ENCODE data around the gene NT5C1B. TPM values are rescaled to one million over a fixed set of nuclear protein-coding genes. Genes with fewer than 3 reads are reported as not detected.

NT5C1B gene
- polyA plus RNA-seq, 1 donor = 0.75 TPM

DNA sequence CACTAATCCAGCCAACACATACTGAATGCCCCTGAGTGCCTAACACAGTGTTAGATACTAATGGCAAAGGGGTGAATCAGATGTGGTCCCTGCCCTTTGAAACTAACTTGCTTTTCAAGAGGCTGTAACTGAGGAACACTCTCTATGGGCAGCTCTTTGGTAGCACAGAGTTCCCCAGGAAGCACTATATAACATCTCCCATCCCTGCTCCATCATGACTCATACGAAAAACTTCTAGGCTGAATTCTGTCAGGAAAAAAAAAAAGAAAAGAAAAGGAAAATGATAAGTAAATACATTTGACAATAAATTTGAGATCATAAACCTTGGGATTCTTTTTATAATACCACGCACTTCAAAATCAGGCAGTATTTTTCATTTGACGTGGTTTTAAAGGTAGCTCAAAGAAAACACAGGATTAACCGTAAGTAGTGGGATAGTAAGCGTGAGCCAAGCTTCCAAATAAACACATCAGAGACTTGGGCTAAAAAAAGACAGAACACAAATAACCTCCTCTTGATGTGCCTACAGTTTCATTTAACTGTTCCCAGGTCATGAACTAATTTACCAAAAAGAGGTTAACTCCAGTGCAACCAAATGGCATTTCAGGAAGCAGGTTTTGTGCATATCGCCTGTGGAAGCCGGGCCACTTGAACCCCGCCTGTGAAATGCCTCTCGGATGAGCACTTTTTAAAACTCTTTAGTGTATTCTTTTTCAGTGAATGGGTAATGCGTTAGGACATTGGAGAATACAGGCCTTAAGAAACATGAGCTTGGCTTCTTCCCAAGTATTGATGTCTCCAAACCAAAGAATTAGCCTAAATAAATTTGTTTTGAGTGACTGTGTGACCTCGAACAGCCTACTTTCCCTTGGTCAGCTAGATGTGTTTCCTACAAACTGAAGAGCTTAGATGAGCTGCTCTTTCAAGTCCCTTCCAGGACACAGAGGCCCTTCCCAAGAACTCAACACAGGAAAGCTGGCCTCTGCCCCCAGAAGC is 71.0 kb downstream of the NT5C1B start:
- 73% methylated on average over 2 of the region's 11 CpGs for WGBS (ENCODE audit: insufficient coverage, low lambda C conversion rate)
- H3K9me3 ChIP-seq (ENCODE audit: control insufficient read depth, low read depth, low read length) = no peaks in the 10 kb centered on the region
- DNase-seq = no peak
- H3K4me3 ChIP-seq (ENCODE audit: low read length) = no peak overlapping the region
- H3K4me1 ChIP-seq (ENCODE audit: control insufficient read depth, insufficient read depth, low read length) = peaks cover 12% of the 10 kb centered on the region
- H3K27me3 ChIP-seq (ENCODE audit: control insufficient read depth, insufficient read depth, low read length) = no peaks in the 10 kb centered on the region
- no peaks in the 10 kb centered on the region for H3K36me3 ChIP-seq (ENCODE audit: control insufficient read depth, insufficient read depth, low read length)
- no peak overlapping the region for H3K27ac ChIP-seq (ENCODE audit: low read length)

DNA sequence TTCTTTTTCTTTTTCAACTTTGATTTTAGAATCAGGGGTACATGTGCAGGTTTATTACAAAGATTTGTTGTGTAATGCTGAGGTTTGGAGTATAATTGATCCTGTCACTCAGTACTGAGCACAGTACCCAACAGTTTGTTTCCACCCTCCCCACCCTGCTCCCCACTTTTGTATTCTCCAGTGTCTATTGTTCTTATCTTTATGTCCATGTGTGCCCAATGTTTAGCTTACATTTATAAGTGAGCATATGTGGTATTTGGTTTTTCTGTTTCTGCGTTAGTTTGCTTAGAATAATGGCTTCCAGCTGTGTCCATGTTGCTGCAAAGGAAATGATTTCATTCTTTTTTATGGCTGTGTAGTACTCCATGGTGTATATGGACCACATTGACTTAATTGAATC is 72.0 kb downstream of the NT5C1B start:
- no peak overlapping the region for H3K27ac ChIP-seq (ENCODE audit: low read length)
- no peaks in the 10 kb centered on the region for H3K27me3 ChIP-seq (ENCODE audit: control insufficient read depth, insufficient read depth, low read length)
- H3K9me3 ChIP-seq (ENCODE audit: control insufficient read depth, low read depth, low read length) = no peaks in the 10 kb centered on the region
- H3K4me3 ChIP-seq (ENCODE audit: low read length) = no peak overlapping the region
- no peak for DNase-seq
- no peaks in the 10 kb centered on the region for H3K36me3 ChIP-seq (ENCODE audit: control insufficient read depth, insufficient read depth, low read length)
- peaks cover 8% of the 10 kb centered on the region for H3K4me1 ChIP-seq (ENCODE audit: control insufficient read depth, insufficient read depth, low read length)
- 100% methylated on average over 1 of the region's 1 CpG for WGBS (ENCODE audit: insufficient coverage, low lambda C conversion rate)

DNA sequence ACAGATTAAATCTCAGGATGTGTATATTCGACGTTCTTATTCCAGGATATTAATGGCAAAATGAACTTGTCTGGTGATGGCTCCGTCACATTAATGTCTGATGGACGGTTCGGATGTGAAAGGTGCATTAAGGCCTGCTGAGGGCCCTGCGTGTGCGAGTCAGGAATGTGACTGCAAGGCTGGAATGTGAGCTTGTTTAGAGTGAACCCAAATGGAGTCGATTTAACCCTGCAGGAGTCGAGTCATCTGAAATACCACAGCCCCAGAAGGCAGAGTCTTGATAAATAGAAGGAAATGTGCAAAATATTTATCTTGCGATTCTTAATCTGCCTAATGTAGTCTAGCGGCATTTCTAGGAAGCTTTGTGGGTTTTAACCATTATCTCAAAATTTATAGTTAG is 73.3 kb downstream of the NT5C1B start:
- Histone ChIP-seq H3K4me1 (ENCODE audit: control insufficient read depth, insufficient read depth, low read length) (no peaks in the 10 kb centered on the region), H3K27ac (ENCODE audit: low read length) (no peak overlapping the region)
- WGBS (ENCODE audit: insufficient coverage, low lambda C conversion rate) = 20% methylated on average over 1 of the region's 11 CpGs

DNA sequence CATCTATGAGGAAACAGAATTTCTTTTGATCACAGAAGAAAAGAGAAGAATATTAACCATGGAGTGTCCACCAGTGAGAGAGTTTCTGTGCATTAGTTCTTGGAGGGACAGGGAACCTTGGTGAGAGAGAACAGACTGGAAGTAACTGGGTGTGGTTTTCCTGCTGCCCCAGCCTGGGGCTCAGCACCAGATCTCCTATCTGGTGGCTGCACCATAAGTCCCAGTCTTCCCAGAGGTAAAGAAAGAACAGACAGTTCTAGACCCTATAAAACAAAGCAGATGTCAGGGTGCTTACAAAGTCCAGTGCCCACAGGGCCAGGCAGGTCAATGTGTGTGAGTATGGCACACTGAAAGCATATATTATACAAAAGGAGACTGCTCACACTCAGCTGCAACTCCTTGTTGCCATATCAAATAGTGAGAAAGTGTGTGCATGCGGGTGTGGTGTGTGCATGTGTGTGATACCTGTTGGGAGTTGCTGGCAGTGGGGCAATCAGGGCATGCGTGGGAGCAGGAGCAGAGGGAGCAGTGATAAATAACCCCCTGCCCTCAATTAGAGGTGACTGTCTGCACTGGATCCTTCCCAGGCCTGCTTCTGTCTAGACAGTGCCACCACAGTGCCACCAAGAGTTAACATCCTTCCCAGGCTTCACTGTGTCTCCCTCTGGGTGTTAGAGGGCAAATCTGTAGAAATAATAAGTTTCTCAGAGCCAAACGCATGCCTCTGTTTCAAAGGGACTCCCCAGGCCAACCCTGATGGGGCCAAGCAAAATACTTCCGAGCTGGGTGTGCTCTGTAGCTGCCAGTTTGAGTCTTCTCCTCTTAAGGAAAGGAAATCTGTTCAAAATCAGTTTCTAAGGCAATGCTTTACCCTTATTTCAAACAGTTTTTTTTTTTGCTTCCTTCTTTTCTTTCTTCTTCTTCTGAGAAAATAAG is 74.6 kb downstream of the NT5C1B start:
- no peak for DNase-seq
- H3K9me3 ChIP-seq (ENCODE audit: control insufficient read depth, low read depth, low read length) = no peaks in the 10 kb centered on the region
- no peaks in the 10 kb centered on the region for H3K27me3 ChIP-seq (ENCODE audit: control insufficient read depth, insufficient read depth, low read length)
- no peaks in the 10 kb centered on the region for H3K4me1 ChIP-seq (ENCODE audit: control insufficient read depth, insufficient read depth, low read length)
- WGBS (ENCODE audit: insufficient coverage, low lambda C conversion rate) = no CpG with 5 or more reads among the region's 4 CpGs
- H3K27ac ChIP-seq (ENCODE audit: low read length) = no peak overlapping the region
- no peaks in the 10 kb centered on the region for H3K36me3 ChIP-seq (ENCODE audit: control insufficient read depth, insufficient read depth, low read length)
- no peak overlapping the region for H3K4me3 ChIP-seq (ENCODE audit: low read length)

More for the DNA sequence above, 73.3 kb downstream of the NT5C1B start:
- DNase-seq = no peak
- Histone ChIP-seq H3K36me3 (ENCODE audit: control insufficient read depth, insufficient read depth, low read length) (no peaks in the 10 kb centered on the region), H3K9me3 (ENCODE audit: control insufficient read depth, low read depth, low read length) (no peaks in the 10 kb centered on the region), H3K27me3 (ENCODE audit: control insufficient read depth, insufficient read depth, low read length) (no peaks in the 10 kb centered on the region), H3K4me3 (ENCODE audit: low read length) (no peak overlapping the region)

Other genes with a start within 250 kb of the NT5C1B start
- gene RDH14, start 28.9 kb downstream of the NT5C1B start, polyA plus RNA-seq = 30.6 TPM